ENCODE results near the gene CACNA1C.

- TF ChIP-seq CTCF (conservative IDR thresholded peaks at IDR 0.05 in 1 of 2, IDR thresholded peaks at IDR 0.05 in 1 of 2; ENCODE audit: extremely low read depth in 1 of 2, insufficient read depth in 1 of 2, low read depth in 1 of 2, low read length in 2 of 2) = no peak
- TF ChIP-seq EZH2 (IDR thresholded peaks at IDR 0.05; ENCODE audit: borderline replicate concordance, low read length) = peak; percentile 94
These were observed at the start of gene CACNA1C for GRCh38 chr12:2052826-2053678.
